T-helper 17 cell (primary cell): Measurements from ENCODE around the gene GNAZ. TPM values are rescaled to one million over a fixed set of nuclear protein-coding genes. Genes with fewer than 3 reads are reported as not detected.
"Not testable (repeated sequence)": the region's sequence is repeated elsewhere in the genome, so short reads cannot be mapped to it uniquely, and the experiment has no call there.

Experiments
- ATAC-seq: fragments of 150-1000 bp; cut with Tn5 transposase; 2 replicates; pipeline ENCODE4 v1.10.0; 2021; ENCODE audit warnings: mild to moderate bottlenecking, moderate library complexity
- DNase-seq, 3 donors: peaks; one replicate each; pipeline versions ENCODE4 v3.0.0 to v3.0.0-alpha.2; 2020 to 2021
- H3K9me3 ChIP-seq: one replicate; pipeline ENCODE4 v1.7.0; 2013; ENCODE audit warnings: low read length, mild to moderate bottlenecking; ENCODE audit not compliant: control insufficient read depth, poor library complexity, severe bottlenecking
- H3K27ac Mint-ChIP-seq: one replicate; pipeline ENCODE4 v1.8.0; 2022; ENCODE audit warnings: mild to moderate bottlenecking, moderate library complexity, mixed read lengths
- H3K27me3 Mint-ChIP-seq: one replicate; pipeline ENCODE4 v1.8.0; 2022; ENCODE audit warnings: mixed read lengths
- H3K36me3 Mint-ChIP-seq: one replicate; pipeline ENCODE4 v1.8.0; 2022; ENCODE audit warnings: low read depth, mixed read lengths
- H3K4me1 Mint-ChIP-seq: one replicate; pipeline ENCODE4 v1.8.0; 2022; ENCODE audit warnings: mild to moderate bottlenecking, mixed read lengths
- H3K4me3 Mint-ChIP-seq: one replicate; pipeline ENCODE4 v1.8.0; 2022; ENCODE audit warnings: mild to moderate bottlenecking, moderate library complexity, mixed read lengths
- total RNA-seq, 4 donors: library from RNA in 2 of 4; stranded (reverse) in 2 of 4; gene quantifications; one replicate each; pipeline ENCODE4 v1.2.3 and lab custom pipeline; 2022 to 2026

The GNAZ gene
- total RNA-seq, 2 donors from 2014 or later = 1.4 to 44.1 TPM

DNA sequence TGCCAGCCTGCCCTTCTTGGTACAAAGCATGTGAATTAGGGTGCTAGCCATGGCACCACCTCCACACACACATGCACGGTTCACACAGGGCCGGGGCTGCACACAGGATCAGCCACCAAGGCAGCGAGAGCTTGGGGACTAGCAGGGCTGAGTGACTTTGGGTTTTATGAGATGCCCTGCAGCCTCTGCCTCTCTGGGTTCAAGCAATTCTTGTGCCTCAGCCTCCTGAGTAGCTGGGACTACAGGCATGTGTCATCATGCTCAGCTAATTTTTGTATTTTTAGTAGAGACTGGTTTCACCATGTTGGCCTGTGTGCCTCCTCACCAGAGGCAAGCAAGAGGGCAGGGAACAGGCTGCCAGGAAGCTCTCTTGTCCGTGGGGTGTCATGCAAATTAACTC, 66.7 kb downstream of the GNAZ start:
- H3K4me3 Mint-ChIP-seq, H3K36me3 Mint-ChIP-seq, H3K27me3 Mint-ChIP-seq, ATAC-seq, H3K9me3 ChIP-seq, DNase-seq: not testable (repeated sequence)
- peaks cover 16% of the 10 kb centered on the region for H3K4me1 Mint-ChIP-seq
- peak overlapping the region; percentile 99 for H3K27ac Mint-ChIP-seq

DNA sequence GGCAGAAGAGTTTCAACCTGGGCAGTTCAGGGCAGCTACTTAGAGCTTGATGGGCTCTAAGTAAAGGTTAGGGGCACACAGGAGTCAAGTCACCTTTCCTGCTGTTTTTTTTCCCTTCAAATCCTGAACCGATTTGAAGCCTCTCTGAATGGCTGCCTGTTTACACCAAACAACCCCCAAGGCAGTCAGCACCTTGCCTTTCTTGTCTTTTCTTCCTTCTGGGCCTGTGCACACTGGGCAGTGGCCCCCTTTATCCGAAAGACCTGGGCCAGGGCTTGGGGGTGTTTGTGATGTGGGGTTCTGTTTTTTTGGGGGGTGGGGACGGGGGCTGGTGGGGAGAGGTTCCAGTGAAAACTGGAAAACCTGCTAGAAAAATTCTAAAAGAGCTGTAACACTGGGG, 67.1 kb downstream of the GNAZ start:
- H3K36me3 Mint-ChIP-seq = no peaks in the 10 kb centered on the region
- peaks cover 20% of the 10 kb centered on the region for H3K4me1 Mint-ChIP-seq
- no peaks in the 10 kb centered on the region for H3K27me3 Mint-ChIP-seq
- DNase-seq (no peak), ATAC-seq (no peak)
- peak overlapping the region; percentile 99 for H3K27ac Mint-ChIP-seq
- no peak overlapping the region for H3K4me3 Mint-ChIP-seq
- no peaks in the 10 kb centered on the region for H3K9me3 ChIP-seq

DNA sequence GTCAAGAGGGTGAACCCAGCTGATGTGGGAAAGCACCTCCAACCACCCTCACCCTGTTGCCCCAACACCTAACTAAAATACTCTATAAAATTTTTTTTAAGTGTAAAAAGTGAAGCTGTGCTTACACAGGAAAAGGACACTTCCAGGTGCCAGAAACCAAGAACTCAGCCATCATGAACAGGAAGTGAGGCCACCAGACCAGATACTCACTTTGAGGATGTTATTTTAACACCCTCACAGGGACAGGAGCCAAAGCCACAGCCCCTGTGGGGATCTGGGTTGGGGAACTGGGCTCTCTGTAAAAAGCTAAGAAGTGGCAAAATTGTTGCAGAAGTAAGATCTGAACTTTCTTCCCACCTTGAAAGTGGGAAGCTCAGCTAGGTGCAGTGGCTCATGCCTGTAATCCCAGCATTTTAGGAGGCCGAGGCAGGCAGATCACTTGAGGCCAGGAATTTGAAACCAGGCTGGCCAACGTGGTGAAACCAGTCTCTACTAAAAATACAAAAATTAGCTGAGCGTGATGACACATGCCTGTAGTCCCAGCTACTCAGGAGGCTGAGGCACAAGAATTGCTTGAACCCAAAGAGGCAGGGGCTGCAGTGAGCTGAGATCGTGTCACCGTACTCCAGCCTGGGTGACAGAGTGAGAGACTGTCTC, 67.7 kb downstream of the GNAZ start:
- Mint-ChIP-seq H3K27me3 (no peaks in the 10 kb centered on the region), H3K4me3 (peak overlapping the region; percentile 53), H3K27ac (peak overlapping the region; percentile 99), H3K36me3 (no peaks in the 10 kb centered on the region), H3K4me1 (peaks cover 24% of the 10 kb centered on the region)
- DNase-seq = no peak
- peak; percentile 51 for ATAC-seq
- H3K9me3 ChIP-seq = no peaks in the 10 kb centered on the region

DNA sequence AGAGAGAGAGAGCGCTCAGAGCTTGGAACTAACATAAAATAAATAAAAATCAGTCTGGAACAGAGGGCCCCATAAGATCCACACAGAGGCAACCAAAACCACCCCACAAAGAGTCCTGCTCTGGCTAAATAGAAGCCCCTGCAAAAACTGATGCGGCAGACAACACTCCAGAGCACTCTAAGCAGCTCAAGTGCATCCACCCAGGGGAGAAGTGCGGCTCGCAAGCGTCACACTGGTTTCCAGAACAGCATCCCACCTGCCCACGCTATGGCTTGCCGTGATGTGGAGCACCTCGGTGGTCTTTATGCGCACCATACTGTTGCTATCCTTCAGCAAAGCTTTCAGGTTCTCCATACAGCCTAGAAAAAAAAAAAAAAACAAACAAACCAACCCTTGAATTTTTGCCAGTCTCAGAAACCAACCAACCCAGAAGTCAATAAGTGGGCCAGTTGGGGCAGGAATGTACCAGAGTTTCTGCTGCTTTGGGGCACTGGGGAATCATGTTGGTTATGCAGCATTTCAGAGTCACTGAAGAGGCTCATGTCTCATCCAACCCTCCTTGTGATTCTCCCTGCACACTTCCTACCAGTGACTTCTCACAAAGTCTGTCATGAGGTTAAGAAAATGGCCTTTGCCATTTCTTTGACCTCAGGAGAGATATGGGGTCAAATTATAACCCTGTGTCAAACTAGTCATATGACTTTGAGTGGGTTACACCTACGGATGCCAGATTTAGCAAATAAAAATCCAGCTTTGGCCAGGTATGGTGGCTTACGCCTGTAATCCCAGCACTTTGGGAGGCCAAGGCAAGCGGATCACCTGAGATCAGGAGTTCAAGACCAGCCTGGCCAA, 68.5 kb downstream of the GNAZ start:
- H3K27ac Mint-ChIP-seq = peak overlapping the region; percentile 99
- ATAC-seq = no peak
- no peaks in the 10 kb centered on the region for H3K36me3 Mint-ChIP-seq

DNA sequence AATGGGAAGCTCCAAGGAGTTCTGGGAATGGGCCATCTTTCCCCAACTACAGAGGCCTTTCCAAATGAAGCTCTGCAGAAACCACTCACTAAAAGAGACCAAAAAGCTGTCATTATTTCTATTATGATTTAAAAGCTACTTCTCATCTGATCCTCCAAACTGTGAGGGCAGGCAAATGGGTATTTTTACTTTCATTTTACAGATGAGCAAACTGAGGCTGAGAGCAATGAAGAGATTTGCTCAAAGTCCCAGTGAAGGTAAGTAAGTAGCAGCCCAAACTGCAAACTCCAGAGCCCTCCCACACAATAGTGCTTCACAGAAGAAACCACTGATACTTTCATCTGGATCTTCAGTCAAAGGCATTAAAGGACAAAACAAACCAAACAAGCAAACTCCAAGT, 70.1 kb downstream of the GNAZ start:
- no peaks in the 10 kb centered on the region for H3K9me3 ChIP-seq
- H3K36me3 Mint-ChIP-seq = no peaks in the 10 kb centered on the region
- no peak for DNase-seq
- H3K4me3 Mint-ChIP-seq = no peak overlapping the region
- H3K27ac Mint-ChIP-seq = peak overlapping the region; percentile 99
- H3K27me3 Mint-ChIP-seq = no peaks in the 10 kb centered on the region
- H3K4me1 Mint-ChIP-seq = peaks cover 35% of the 10 kb centered on the region
- no peak for ATAC-seq

More for the DNA sequence above, 68.5 kb downstream of the GNAZ start:
- H3K4me3 Mint-ChIP-seq = peak overlapping the region; percentile 53
- no peak for DNase-seq
- H3K4me1 Mint-ChIP-seq = peaks cover 29% of the 10 kb centered on the region
- no peaks in the 10 kb centered on the region for H3K9me3 ChIP-seq
- no peaks in the 10 kb centered on the region for H3K27me3 Mint-ChIP-seq

DNA sequence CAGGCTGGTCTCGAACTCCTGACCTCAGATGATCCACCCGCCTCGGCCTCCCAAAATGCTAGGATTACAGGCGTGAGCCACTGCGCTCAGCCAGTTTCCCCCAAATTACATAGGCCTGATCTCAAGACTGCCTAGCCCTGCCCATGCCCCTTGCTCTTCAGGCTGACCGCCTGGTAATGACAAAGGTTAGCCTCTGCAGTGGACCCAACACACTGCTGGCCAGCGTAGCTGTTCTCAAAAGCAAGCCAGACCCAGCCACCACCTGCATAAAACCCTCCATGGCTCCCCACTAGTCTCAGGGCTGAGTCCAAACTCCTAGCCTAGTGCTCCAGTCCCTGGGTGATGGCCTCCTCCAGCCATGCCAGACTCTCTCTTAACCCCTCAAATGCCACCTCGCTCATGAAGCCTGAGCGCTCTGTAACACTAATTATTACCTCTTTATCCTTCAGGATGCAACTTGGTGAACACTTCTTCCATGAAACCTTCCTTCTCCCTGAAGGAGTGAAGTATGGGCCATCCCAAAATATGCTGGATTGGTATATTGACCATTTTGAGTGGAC, 72.3 kb downstream of the GNAZ start:
- peak overlapping the region; percentile 86 for H3K4me3 Mint-ChIP-seq
- no peaks in the 10 kb centered on the region for H3K9me3 ChIP-seq
- peak overlapping the region; percentile 99 for H3K27ac Mint-ChIP-seq
- no peaks in the 10 kb centered on the region for H3K27me3 Mint-ChIP-seq
- DNase-seq (no peak), ATAC-seq (no peak)
- no peaks in the 10 kb centered on the region for H3K36me3 Mint-ChIP-seq
- peaks cover 38% of the 10 kb centered on the region for H3K4me1 Mint-ChIP-seq

DNA sequence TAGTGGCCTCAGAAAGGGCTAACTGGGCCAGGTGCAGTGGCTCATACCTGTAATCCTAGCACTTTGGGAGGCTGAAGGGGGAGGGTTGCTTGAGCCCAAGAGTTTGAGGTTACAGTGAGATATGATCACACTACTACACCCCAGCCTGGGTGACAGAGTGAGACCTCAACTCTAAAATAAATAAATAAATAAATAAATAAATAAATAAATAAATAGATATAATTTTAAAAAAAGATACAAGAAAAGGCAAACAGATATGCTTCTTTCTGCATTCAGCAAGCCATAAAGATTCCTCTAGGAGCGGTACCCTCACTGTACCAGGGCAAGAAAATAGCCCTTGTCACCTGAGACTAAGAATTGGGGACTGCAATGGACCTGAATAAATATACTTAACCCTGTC, 72.8 kb downstream of the GNAZ start:
- H3K27me3 Mint-ChIP-seq = no peaks in the 10 kb centered on the region
- no peaks in the 10 kb centered on the region for H3K36me3 Mint-ChIP-seq
- H3K4me3 Mint-ChIP-seq = peak overlapping the region; percentile 86
- no peak for DNase-seq
- H3K27ac Mint-ChIP-seq = peak overlapping the region; percentile 99
- no peaks in the 10 kb centered on the region for H3K9me3 ChIP-seq
- ATAC-seq = no peak
- peaks cover 34% of the 10 kb centered on the region for H3K4me1 Mint-ChIP-seq

DNA sequence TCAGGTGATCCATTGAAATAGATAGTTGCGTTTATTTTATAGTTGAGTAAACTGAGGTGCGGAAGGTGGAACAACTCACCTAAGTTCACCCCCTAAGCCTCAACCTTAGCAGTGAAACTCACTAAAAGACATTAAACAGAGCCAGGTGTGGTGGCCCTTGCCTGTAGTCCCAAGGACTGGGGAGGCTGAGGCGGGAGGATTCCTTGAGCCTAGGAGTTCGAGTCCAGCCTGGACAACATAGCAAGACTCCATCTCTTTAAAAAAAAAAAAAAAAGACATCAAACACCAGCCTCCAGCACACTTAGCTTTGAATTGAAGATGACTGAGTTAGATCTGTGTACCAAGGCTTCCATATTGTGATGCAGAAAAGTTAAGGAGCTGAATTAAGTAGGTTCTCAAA, 74.1 kb downstream of the GNAZ start:
- no peaks in the 10 kb centered on the region for H3K9me3 ChIP-seq
- Mint-ChIP-seq H3K27me3 (no peaks in the 10 kb centered on the region), H3K27ac (peak overlapping the region; percentile 99), H3K4me3 (peak overlapping the region; percentile 78), H3K36me3 (no peaks in the 10 kb centered on the region), H3K4me1 (peaks cover 27% of the 10 kb centered on the region)
- DNase-seq (no peak), ATAC-seq (no peak)

DNA sequence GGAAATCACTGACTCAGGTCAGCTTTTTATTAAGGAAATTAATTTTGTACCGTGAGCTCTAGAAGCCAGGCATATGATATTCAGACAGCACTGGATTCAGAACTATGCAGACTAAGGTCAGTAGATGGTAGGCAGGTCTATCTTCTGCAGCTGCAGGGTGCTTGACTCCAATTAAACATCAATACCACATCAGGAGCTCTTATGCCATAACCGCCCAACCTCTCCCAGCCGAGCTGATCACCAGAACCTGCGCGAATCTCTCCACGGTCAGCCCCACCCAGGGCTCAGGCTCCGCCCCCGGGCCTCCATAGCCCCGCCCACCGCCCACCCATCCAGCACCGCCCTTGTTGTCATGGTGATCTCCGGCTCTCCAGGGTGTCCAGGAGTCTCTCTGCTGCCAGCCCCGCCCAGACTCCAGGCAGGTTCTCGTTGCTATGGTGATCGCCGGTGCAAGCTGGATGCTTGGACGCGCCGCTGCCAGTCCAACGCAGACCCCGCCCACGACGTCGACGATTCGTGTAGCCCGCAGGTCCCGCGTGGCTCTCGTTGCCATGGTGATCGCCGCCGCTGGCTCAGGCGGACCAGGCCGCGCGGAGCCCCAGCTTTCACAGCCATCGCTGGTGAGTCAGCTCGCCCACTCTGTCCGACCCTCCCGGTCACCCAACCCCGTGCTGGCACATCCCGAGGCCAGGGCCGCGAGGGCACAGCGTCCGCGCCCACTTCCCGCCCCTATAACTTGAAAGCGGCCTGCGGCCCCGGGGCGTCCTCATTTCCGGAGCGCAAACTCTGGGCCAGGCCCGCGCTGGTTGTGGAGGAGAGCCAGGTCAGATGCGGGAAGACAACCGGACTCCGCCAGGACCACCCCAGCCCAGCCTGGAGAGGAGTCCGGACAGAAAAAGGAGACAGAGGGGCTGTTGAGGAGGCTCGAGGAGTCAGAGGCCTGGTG, 74.9 kb downstream of the GNAZ start, which contains the start of gene RAB36:
TSS of gene RAB36 (plus strand) at position 546 of the 946 bp plus-strand sequence. CDS start 1,140 bp downstream, outside the sequence.
- H3K9me3 ChIP-seq = no peaks in the 10 kb centered on the region
- Mint-ChIP-seq H3K36me3 (no peaks in the 10 kb centered on the region), H3K27ac (peak within 1 kb of the TSS; percentile 99), H3K4me3 (peak within 1 kb of the TSS; percentile 78), H3K4me1 (peaks cover 32% of the 10 kb centered on the region), H3K27me3 (no peaks in the 10 kb centered on the region)
- DNase-seq (peak; percentile 91 to 94 (median 93)), ATAC-seq (peak; percentile 74)

DNA sequence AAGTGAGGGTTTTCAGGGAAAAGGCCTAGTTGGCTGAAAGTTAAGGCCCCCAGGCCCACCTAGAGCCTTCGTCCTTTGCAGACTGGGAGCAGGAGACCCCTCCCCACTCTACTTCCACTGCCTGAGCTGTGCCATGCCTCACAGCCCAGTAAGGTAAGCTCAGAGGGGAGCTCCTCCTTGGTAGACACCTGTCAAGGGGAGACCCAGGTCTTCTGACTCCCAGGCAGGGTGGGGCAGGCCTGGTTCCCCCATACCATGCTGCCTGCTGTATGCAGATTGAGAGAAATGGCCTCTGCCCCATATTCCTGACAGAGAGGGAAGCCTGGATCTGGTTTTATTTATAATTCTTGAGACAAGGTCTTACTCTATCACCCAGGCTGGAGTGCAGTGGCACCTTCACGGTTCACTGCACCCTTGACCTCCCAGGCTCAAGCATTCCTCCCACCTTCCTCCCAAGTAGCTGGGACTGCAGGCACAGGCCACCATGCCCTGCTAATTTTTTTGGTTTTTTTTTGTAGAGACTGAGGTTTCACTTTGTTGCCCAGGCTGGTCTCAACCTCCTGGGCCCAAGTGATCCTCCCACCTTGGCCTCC, 75.7 kb downstream of the GNAZ start:
- Mint-ChIP-seq H3K27ac (peak overlapping the region; percentile 99), H3K36me3 (no peaks in the 10 kb centered on the region), H3K4me1 (peaks cover 37% of the 10 kb centered on the region), H3K27me3 (no peaks in the 10 kb centered on the region), H3K4me3 (peak overlapping the region; percentile 78)
- DNase-seq (no peak), ATAC-seq (no peak)
- H3K9me3 ChIP-seq = no peaks in the 10 kb centered on the region

DNA sequence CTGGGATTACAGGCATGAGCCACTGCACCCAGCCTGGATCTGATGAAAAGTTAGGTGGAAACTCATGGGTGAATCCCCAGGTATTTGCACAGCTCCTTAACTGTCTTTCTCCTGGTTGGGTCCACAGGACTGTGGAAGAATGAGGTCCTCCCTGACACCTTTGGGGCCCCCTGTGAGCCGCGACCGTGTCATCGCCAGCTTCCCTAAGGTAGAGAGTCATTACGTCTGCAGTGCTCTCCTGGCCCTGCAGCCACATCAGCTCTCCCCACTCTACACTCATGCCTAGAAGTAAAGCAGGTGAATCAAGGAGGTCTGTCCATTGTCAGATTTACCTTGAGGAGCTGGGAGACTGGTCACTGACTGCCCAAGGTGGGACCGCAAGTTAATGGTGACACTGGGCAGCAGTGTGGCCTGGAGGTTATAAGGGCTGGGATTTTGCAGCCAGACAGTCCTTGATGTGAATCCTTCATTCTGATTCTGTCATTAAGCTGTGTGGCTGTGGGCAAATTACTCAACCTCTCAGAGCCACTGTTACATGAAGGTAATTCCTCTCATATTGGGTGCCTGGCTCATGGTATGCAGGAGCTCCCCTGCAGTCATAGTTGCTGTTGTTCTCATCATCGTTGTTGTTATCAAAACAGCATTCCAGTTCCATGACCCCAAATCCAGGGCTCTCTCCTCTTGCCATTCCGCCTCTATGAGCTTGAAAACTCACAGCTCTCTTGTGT, 76.3 kb downstream of the GNAZ start:
- ATAC-seq = no peak
- H3K9me3 ChIP-seq = no peaks in the 10 kb centered on the region
- H3K36me3 Mint-ChIP-seq = no peaks in the 10 kb centered on the region
- H3K27me3 Mint-ChIP-seq = no peaks in the 10 kb centered on the region
- DNase-seq = no peak
- peaks cover 36% of the 10 kb centered on the region for H3K4me1 Mint-ChIP-seq
- H3K27ac Mint-ChIP-seq = peak overlapping the region; percentile 99
- no peak overlapping the region for H3K4me3 Mint-ChIP-seq
